Liver (tissue), 9 donors: ENCODE results near the gene CAMP. TPM values are rescaled to one million over a fixed set of nuclear protein-coding genes. Genes with fewer than 3 reads are reported as not detected.

Source experiments
- DNase-seq: peaks from one replicate; pipeline ENCODE4 v3.0.0-alpha.2; 2017; ENCODE audit warnings: low spot score
- H3K27ac ChIP-seq, 2 donors: one replicate each; pipeline ENCODE4 v1.7.0; 2013; ENCODE audit warnings: inconsistent platforms in 2 of 2, low read length in 2 of 2, control low read depth in 1 of 2, low read depth in 1 of 2, mild to moderate bottlenecking in 1 of 2
- H3K27me3 ChIP-seq, 4 donors: one replicate each; pipeline versions ENCODE4 v1.6.1 to v1.7.0; 2013; ENCODE audit warnings: low read length in 3 of 4, inconsistent platforms in 1 of 4, mild to moderate bottlenecking in 1 of 4, moderate library complexity in 1 of 4; ENCODE audit not compliant: control insufficient read depth in 4 of 4, insufficient read depth in 4 of 4
- H3K36me3 ChIP-seq, 4 donors: one replicate each; pipeline versions ENCODE4 v1.6.1 to v1.7.0; 2013; ENCODE audit warnings: low read length in 3 of 4, mild to moderate bottlenecking in 3 of 4, low read depth in 1 of 4, moderate library complexity in 1 of 4; ENCODE audit not compliant: control insufficient read depth in 4 of 4, insufficient read depth in 3 of 4
- H3K4me1 ChIP-seq, 4 donors: one replicate each; pipeline versions ENCODE4 v1.6.1 to v1.7.0; 2013; ENCODE audit warnings: low read length in 3 of 4, mild to moderate bottlenecking in 3 of 4, moderate library complexity in 1 of 4; ENCODE audit not compliant: control insufficient read depth in 4 of 4, insufficient read depth in 4 of 4
- H3K4me3 ChIP-seq, 3 donors: one replicate each; pipeline versions ENCODE4 v1.6.1 to v1.7.0; 2013; ENCODE audit warnings: low read length in 3 of 3, control low read depth in 1 of 3, low read depth in 1 of 3, mild to moderate bottlenecking in 1 of 3
- H3K9ac ChIP-seq, 2 donors: one replicate each; pipeline ENCODE4 v1.7.0; 2013; ENCODE audit warnings: low read length in 2 of 2, mild to moderate bottlenecking in 2 of 2, moderate library complexity in 2 of 2, control low read depth in 1 of 2, low read depth in 1 of 2
- H3K9me3 ChIP-seq, 4 donors: one replicate each; pipeline versions ENCODE4 v1.6.1 to v1.7.0; 2013; ENCODE audit warnings: low read length in 3 of 4; ENCODE audit not compliant: control insufficient read depth in 4 of 4
- ATF3 ChIP-seq: IDR thresholded peaks from 2 replicates; pipeline ENCODE4 v1.6.1; 2016; ENCODE audit warnings: antibody characterized with exemption
- FOXA1 ChIP-seq: IDR thresholded peaks from 2 replicates; pipeline ENCODE4 v1.6.1; 2016; ENCODE audit warnings: antibody characterized with exemption
- FOXA2 ChIP-seq: IDR thresholded peaks from 2 replicates; pipeline ENCODE4 v1.6.1; 2016; ENCODE audit warnings: antibody characterized with exemption
- HNF4A ChIP-seq, 2 donors: conservative IDR thresholded peaks; 2 replicates each; pipeline ENCODE4 v1.6.1; 2016; ENCODE audit warnings: antibody characterized with exemption in 2 of 2, mild to moderate bottlenecking in 2 of 2
- HNF4G ChIP-seq: IDR thresholded peaks from 2 replicates; pipeline ENCODE4 v1.6.1; 2016; ENCODE audit warnings: antibody characterized with exemption
- JUND ChIP-seq, 2 donors: IDR thresholded peaks; 2 replicates each; pipeline ENCODE4 v1.6.1; 2016; ENCODE audit warnings: antibody characterized with exemption in 2 of 2
- NR2F2 ChIP-seq: IDR thresholded peaks from 2 replicates; pipeline ENCODE4 v1.6.1; 2016; ENCODE audit warnings: antibody characterized with exemption
- RAD21 ChIP-seq, 2 donors: IDR thresholded peaks; 2 replicates each; pipeline ENCODE4 v1.6.1; 2016; ENCODE audit warnings: antibody characterized with exemption in 2 of 2, mild to moderate bottlenecking in 2 of 2
- RXRA ChIP-seq, 2 donors: IDR thresholded peaks; 2 replicates each; pipeline ENCODE4 v1.6.1; 2017 to 2018; ENCODE audit warnings: antibody characterized with exemption in 2 of 2, mild to moderate bottlenecking in 1 of 2
- SP1 ChIP-seq: IDR thresholded peaks from 2 replicates; pipeline ENCODE4 v1.6.1; 2018; ENCODE audit warnings: antibody characterized with exemption, mild to moderate bottlenecking
- TAF1 ChIP-seq: conservative IDR thresholded peaks from 2 replicates; pipeline ENCODE4 v1.6.1; 2016; ENCODE audit warnings: antibody characterized with exemption, mild to moderate bottlenecking
- YY1 ChIP-seq: IDR thresholded peaks from 2 replicates; pipeline ENCODE4 v1.6.1; 2016; ENCODE audit warnings: antibody characterized with exemption, mild to moderate bottlenecking
- WGBS: extraction: QIAGEN DNeasy Blood & Tissue Kit; methylation state at CpG from one replicate; pipeline ENCODE4 v1.1.7; 2013; 5-methylcytosine and 5-hydroxymethylcytosine counted together
- polyA plus RNA-seq, 2 donors: library from polyadenylated mRNA; stranded (reverse) in 1 of 2; unstranded in 1 of 2; fragments of 200-250 nt in 1 of 2; fragments of >200 nt in 1 of 2; fragmentation: Nextera tagmentation in 1 of 2; extraction: Ambion mirVana in 1 of 2; gene quantifications; one replicate each; pipeline versions ENCODE4 v1.2.1 to v1.2.3, GENCODE V29; 2013 to 2015
- total RNA-seq, 2 donors: library from RNA; depleted of rRNA; stranded (reverse); fragments of >200 nt; gene quantifications; one replicate each; pipeline ENCODE4 v1.2.3, GENCODE V29; 2014
- TF ChIP-seq, protein P1 (sequence below): IDR thresholded peaks from 2 replicates; pipeline ENCODE4 v1.6.1; 2016; ENCODE audit warnings: antibody characterized with exemption
- TF ChIP-seq, protein P2 (sequence below): IDR thresholded peaks from 2 replicates; pipeline ENCODE4 v1.6.1; 2016; ENCODE audit warnings: antibody characterized with exemption, mild to moderate bottlenecking
- donor health status: healthy.
- donor health status: healthy.
- donor health status: healthy.
- donor health status: healthy.
- donor health status: healthy.

CAMP gene
- total RNA-seq (1 to 10 TPM in 1 of 2 donors, under 1 TPM in 1; 0.25 to 3.2 TPM), polyA plus RNA-seq (under 1 TPM in 1 of 2 donors, not detected in 1; 0.62 TPM)

GRCh38 chr3:48222616-48223513 lies at the start of gene CAMP:
TSS of gene CAMP (plus strand) at chr3:48223495. CDS start at chr3:48223512, 17 bp downstream.
- WGBS, result 87% methylated on average over 11 of the region's 11 CpGs
- peak within 1 kb of the TSS; percentile 5 to 42 for H3K27ac ChIP-seq
- TF ChIP-seq HNF4A (conservative IDR thresholded peaks at IDR 0.05), result no peak
- TF ChIP-seq, protein P1, sequence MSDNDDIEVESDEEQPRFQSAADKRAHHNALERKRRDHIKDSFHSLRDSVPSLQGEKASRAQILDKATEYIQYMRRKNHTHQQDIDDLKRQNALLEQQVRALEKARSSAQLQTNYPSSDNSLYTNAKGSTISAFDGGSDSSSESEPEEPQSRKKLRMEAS, result no peak
- TF ChIP-seq FOXA2, result no peak
- peak; percentile 63 for DNase-seq
- H3K27me3 ChIP-seq, result no peaks in the 10 kb centered on the region
- H3K36me3 ChIP-seq, result no peaks in the 10 kb centered on the region
- H3K4me1 ChIP-seq, result no peaks in the 10 kb centered on the region
- no peak within 1 kb of the TSS for H3K9ac ChIP-seq
- no peaks in the 10 kb centered on the region for H3K9me3 ChIP-seq
- H3K4me3 ChIP-seq, result no peak within 1 kb of the TSS

GRCh38 chr3:48178072-48178471 lies 45.2 kb upstream of the CAMP start:
- WGBS, result 95% methylated on average over 2 of the region's 2 CpGs

GRCh38 chr3:48180021-48180420 lies 43.3 kb upstream of the CAMP start:
- WGBS, result 97% methylated on average over 5 of the region's 5 CpGs
- Histone ChIP-seq H3K9me3 (no peaks in the 10 kb centered on the region), H3K4me1 (no peaks in the 10 kb centered on the region), H3K4me3 (no peak overlapping the region), H3K36me3 (peaks cover 0 to 10% (median 4%) of the 10 kb centered on the region in 4 donors), H3K27me3 (no peaks in the 10 kb centered on the region), H3K27ac (no peak overlapping the region), H3K9ac (no peak overlapping the region)
- DNase-seq, result no peak
- no peak for TF ChIP-seq ATF3
- no peak for TF ChIP-seq RAD21 (IDR thresholded peaks at IDR 0.05)

More at GRCh38 chr3:48178072-48178471, 45.2 kb upstream of the CAMP start:
- Histone ChIP-seq H3K4me3 (no peak overlapping the region), H3K9me3 (no peaks in the 10 kb centered on the region), H3K27ac (no peak overlapping the region), H3K36me3 (peaks cover 0 to 10% (median 4%) of the 10 kb centered on the region in 4 donors), H3K27me3 (no peaks in the 10 kb centered on the region), H3K9ac (no peak overlapping the region), H3K4me1 (no peaks in the 10 kb centered on the region)
- TF ChIP-seq TAF1 (no peak), YY1 (no peak), SP1 (no peak), NR2F2 (no peak), HNF4G (no peak)
- DNase-seq, result no peak

- no peak overlapping the region for H3K4me3 ChIP-seq
- no peak overlapping the region for H3K9ac ChIP-seq
- TF ChIP-seq RXRA (IDR thresholded peaks at IDR 0.05) (no peak), FOXA1 (no peak), HNF4A (conservative IDR thresholded peaks at IDR 0.05) (no peak), JUND (IDR thresholded peaks at IDR 0.05) (no peak), YY1 (no peak), FOXA2 (no peak)
- TF ChIP-seq, protein P2, sequence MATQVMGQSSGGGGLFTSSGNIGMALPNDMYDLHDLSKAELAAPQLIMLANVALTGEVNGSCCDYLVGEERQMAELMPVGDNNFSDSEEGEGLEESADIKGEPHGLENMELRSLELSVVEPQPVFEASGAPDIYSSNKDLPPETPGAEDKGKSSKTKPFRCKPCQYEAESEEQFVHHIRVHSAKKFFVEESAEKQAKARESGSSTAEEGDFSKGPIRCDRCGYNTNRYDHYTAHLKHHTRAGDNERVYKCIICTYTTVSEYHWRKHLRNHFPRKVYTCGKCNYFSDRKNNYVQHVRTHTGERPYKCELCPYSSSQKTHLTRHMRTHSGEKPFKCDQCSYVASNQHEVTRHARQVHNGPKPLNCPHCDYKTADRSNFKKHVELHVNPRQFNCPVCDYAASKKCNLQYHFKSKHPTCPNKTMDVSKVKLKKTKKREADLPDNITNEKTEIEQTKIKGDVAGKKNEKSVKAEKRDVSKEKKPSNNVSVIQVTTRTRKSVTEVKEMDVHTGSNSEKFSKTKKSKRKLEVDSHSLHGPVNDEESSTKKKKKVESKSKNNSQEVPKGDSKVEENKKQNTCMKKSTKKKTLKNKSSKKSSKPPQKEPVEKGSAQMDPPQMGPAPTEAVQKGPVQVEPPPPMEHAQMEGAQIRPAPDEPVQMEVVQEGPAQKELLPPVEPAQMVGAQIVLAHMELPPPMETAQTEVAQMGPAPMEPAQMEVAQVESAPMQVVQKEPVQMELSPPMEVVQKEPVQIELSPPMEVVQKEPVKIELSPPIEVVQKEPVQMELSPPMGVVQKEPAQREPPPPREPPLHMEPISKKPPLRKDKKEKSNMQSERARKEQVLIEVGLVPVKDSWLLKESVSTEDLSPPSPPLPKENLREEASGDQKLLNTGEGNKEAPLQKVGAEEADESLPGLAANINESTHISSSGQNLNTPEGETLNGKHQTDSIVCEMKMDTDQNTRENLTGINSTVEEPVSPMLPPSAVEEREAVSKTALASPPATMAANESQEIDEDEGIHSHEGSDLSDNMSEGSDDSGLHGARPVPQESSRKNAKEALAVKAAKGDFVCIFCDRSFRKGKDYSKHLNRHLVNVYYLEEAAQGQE, result no peak
- H3K27me3 ChIP-seq, result no peaks in the 10 kb centered on the region
- peaks cover 0 to 10% (median 4%) of the 10 kb centered on the region in 4 donors for H3K36me3 ChIP-seq
- no peaks in the 10 kb centered on the region for H3K9me3 ChIP-seq
- WGBS, result 94% methylated on average over 5 of the region's 5 CpGs
- H3K4me1 ChIP-seq, result no peaks in the 10 kb centered on the region
- no peak overlapping the region for H3K27ac ChIP-seq
- DNase-seq, result no peak
Observed at GRCh38 chr3:48180531-48181253, 42.6 kb upstream of the CAMP start.
